Tibial nerve (tissue), 4 donors: Measurements from ENCODE around the gene C4orf51. TPM values are rescaled to one million over a fixed set of nuclear protein-coding genes. Genes with fewer than 3 reads are reported as not detected.

Experiments used
- DNase-seq, 2 donors: peaks; one replicate each; pipeline ENCODE4 v3.0.0-alpha.2; 2019; ENCODE audit warnings: low spot score in 2 of 2
- H3K27ac ChIP-seq, 4 donors: fragments of 200-600 bp; sonication (generic) in 3 of 4; one replicate each; pipeline ENCODE4 v1.5.1; 2017 to 2019; ENCODE audit warnings: mild to moderate bottlenecking in 1 of 4
- H3K27me3 ChIP-seq, 2 donors: fragments of 200-600 bp; sonication (generic) in 1 of 2; one replicate each; pipeline versions ENCODE4 v1.5.1 to v1.6.0; 2017 to 2019
- H3K36me3 ChIP-seq, 3 donors: fragments of 200-600 bp; sonication (generic); one replicate each; pipeline ENCODE4 v1.5.1; 2018 to 2019
- H3K4me1 ChIP-seq, 4 donors: fragments of 200-600 bp; sonication (generic) in 3 of 4; one replicate each; pipeline ENCODE4 v1.5.1; 2017 to 2019
- H3K4me3 ChIP-seq, 4 donors: fragments of 200-600 bp; sonication (generic) in 3 of 4; one replicate each; pipeline ENCODE4 v1.5.1; 2017 to 2019; ENCODE audit warnings: mild to moderate bottlenecking in 1 of 4, moderate library complexity in 1 of 4
- H3K9me3 ChIP-seq, 4 donors: fragments of 200-600 bp; sonication (generic) in 3 of 4; one replicate each; pipeline ENCODE4 v1.5.1; 2017 to 2019
- EP300 ChIP-seq, 2 donors: sonication (generic); formaldehyde crosslinking; IDR thresholded peaks; one replicate each; pipeline ENCODE4 v1.6.1; 2017; ENCODE audit warnings: antibody characterized with exemption in 2 of 2, mild to moderate bottlenecking in 1 of 2
- POLR2A ChIP-seq, 2 donors: fragments of 450-650 bp; IDR thresholded peaks; one replicate each; pipeline ENCODE4 v1.6.1; 2017; ENCODE audit warnings: antibody characterized with exemption in 2 of 2, mild to moderate bottlenecking in 2 of 2, moderate library complexity in 2 of 2
- WGBS, 2 donors: methylation state at CpG; one replicate each; pipeline ENCODE4 v1.1.5; 2018; 5-methylcytosine and 5-hydroxymethylcytosine counted together
- total RNA-seq, 4 donors: library from RNA; depleted of rRNA; stranded (reverse); fragments of >200 nt; gene quantifications; one replicate each; pipeline ENCODE4 v1.1.0, GENCODE V29; 2016
- TF ChIP-seq, protein P1 (sequence below), 5 experiments: fragments of 200-600 bp in 3 of 5; fragments of 450-650 bp in 2 of 5; sonication (generic) in 3 of 5; IDR thresholded peaks; one replicate each; pipeline ENCODE4 v1.5.1; 2016 to 2019; ENCODE audit warnings: antibody characterized with exemption in 5 of 5, mild to moderate bottlenecking in 3 of 5, moderate library complexity in 2 of 5

The C4orf51 gene
- total RNA-seq, 4 donors from 2014 or later = not detected

DNA sequence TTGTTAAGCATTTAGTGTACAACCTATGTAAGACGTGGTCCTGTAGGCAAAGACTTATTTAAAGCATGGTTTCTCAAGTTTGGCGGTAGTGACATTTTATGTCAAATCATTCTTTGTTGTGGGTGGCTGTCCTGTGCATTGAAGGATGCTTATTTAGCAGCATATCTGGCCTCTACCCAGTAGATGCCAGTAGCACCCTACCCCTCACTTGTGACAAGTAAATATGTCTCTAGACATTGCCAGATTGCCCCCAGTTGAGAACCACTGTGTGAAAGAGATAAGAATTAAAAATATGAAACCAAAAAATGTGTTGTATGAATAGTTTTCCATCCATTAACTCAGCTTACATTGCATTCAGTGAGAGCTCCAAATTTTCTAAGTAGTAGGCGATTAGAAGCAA lies 35.2 kb upstream of the C4orf51 start:
- no peak overlapping the region for H3K4me3 ChIP-seq
- no peak overlapping the region for H3K27ac ChIP-seq
- DNase-seq = no peak
- H3K27me3 ChIP-seq = no peaks in the 10 kb centered on the region
- H3K9me3 ChIP-seq = no peaks in the 10 kb centered on the region
- WGBS, 2 donors = 66 to 67% methylated on average over 3 of the region's 3 CpGs
- H3K36me3 ChIP-seq = peaks cover 0 to 35% (median 0%) of the 10 kb centered on the region in 3 donors
- TF ChIP-seq POLR2A (IDR thresholded peaks at IDR 0.05) (no peak), EP300 (IDR thresholded peaks at IDR 0.05) (no peak)
- TF ChIP-seq, protein P1, sequence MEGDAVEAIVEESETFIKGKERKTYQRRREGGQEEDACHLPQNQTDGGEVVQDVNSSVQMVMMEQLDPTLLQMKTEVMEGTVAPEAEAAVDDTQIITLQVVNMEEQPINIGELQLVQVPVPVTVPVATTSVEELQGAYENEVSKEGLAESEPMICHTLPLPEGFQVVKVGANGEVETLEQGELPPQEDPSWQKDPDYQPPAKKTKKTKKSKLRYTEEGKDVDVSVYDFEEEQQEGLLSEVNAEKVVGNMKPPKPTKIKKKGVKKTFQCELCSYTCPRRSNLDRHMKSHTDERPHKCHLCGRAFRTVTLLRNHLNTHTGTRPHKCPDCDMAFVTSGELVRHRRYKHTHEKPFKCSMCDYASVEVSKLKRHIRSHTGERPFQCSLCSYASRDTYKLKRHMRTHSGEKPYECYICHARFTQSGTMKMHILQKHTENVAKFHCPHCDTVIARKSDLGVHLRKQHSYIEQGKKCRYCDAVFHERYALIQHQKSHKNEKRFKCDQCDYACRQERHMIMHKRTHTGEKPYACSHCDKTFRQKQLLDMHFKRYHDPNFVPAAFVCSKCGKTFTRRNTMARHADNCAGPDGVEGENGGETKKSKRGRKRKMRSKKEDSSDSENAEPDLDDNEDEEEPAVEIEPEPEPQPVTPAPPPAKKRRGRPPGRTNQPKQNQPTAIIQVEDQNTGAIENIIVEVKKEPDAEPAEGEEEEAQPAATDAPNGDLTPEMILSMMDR (IDR thresholded peaks at IDR 0.05) = no peak
- H3K4me1 ChIP-seq = no peaks in the 10 kb centered on the region

DNA sequence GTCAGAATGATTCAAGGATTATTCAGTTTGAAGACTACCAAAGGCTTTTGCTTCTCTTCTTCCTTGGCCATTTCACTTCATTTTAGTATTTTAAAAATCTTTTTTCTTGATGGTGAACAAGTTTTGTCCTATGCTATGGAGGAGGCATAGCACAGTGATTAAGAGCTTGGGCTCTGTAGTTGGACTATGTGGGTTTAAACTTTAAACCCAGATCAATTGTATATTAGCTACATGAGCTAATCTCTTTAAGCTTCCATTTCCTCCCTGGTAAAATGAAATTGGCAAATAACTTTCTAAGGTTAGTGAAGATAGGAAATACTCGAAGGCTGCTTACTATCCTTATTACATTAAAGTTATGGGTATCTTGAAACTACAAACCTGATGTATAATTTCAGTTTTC lies 23.8 kb upstream of the C4orf51 start:
- Histone ChIP-seq H3K9me3 (peaks cover 0 to 12% (median 0%) of the 10 kb centered on the region in 4 donors), H3K27ac (no peak overlapping the region), H3K36me3 (peaks cover 0 to 85% (median 16%) of the 10 kb centered on the region in 3 donors), H3K4me1 (no peaks in the 10 kb centered on the region), H3K4me3 (no peak overlapping the region), H3K27me3 (no peaks in the 10 kb centered on the region)
- 96 to 98% methylated on average over 1 of the region's 1 CpG for WGBS, 2 donors
- TF ChIP-seq POLR2A (IDR thresholded peaks at IDR 0.05) = no peak
- TF ChIP-seq, protein P1 (IDR thresholded peaks at IDR 0.05) = no peak
- TF ChIP-seq EP300 (IDR thresholded peaks at IDR 0.05) = no peak
- DNase-seq = no peak

DNA sequence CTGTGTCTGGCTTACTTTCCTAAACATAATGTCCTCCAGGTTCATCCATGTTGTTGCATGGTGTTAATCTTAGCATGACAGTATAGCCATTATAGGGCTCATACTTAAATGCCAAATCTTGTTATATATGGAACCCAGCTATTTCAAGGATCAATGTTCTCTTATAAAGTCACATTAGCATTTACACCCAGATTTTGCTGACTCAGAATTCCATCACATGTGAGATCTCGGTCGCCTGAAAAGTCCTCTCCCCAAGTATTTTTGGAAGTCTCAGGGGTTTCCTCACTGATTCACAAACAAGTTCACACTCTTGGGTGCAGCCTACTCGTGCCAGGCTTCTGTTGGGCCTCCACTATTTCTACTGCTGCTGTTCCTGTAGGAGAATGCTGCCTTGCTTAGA lies 19.9 kb upstream of the C4orf51 start:
- Histone ChIP-seq H3K4me1 (no peaks in the 10 kb centered on the region), H3K4me3 (no peak overlapping the region), H3K36me3 (peaks cover 0 to 66% (median 4%) of the 10 kb centered on the region in 3 donors), H3K9me3 (peaks cover 0 to 34% (median 0%) of the 10 kb centered on the region in 4 donors), H3K27ac (no peak overlapping the region), H3K27me3 (no peaks in the 10 kb centered on the region)
- WGBS, 2 donors = 82 to 93% methylated on average over 3 of the region's 3 CpGs
- DNase-seq = no peak
- TF ChIP-seq EP300 (IDR thresholded peaks at IDR 0.05) = no peak

DNA sequence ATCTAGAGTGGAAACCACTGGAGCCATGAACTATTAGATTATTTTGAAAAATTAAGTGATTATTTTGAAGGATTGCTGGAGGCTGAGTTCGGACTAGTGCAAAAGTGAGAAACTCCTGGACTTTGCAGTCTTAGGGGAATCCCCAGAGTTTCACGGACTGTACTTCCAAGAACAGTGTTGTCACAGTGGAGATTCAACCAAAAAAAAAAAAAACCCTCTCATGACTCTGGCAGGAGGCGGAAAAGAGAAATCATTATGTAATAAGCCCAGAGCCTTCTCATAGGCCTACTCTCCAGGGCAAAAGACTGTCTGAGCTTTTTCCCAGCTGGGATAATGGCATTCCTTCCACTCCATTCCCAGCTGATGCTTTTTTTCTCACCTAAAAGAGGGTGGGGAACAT lies 16.8 kb upstream of the C4orf51 start:
- Histone ChIP-seq H3K4me3 (no peak overlapping the region), H3K4me1 (no peaks in the 10 kb centered on the region), H3K27me3 (no peaks in the 10 kb centered on the region), H3K9me3 (peaks cover 0 to 38% (median 0%) of the 10 kb centered on the region in 4 donors), H3K27ac (no peak overlapping the region), H3K36me3 (peaks cover 0 to 35% (median 0%) of the 10 kb centered on the region in 3 donors)
- 71 to 80% methylated on average over 3 of the region's 3 CpGs for WGBS, 2 donors
- no peak for DNase-seq
- no peak for TF ChIP-seq POLR2A (IDR thresholded peaks at IDR 0.05)
- TF ChIP-seq, protein P1 (IDR thresholded peaks at IDR 0.05) = no peak

DNA sequence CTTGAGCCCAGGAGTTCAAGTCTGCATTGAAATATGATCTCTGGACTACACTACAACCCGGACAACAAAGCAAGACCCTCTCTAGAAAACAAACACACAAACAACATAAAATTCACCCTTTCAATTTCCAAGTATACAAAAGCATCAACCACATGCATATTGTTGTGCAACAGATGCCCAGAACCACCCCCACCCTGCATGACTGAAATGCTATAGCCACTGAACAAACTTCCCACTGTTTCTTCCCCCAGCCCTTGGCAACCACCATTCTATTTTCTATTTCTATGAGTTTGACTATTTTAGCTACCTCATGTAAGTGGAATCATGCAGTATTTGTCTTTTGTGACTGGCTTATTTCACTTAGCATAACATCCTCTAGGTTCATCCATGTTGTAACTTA lies 14.2 kb upstream of the C4orf51 start:
- Histone ChIP-seq H3K4me1 (no peaks in the 10 kb centered on the region), H3K9me3 (peaks cover 0 to 31% (median 0%) of the 10 kb centered on the region in 4 donors), H3K27me3 (no peaks in the 10 kb centered on the region), H3K4me3 (no peak overlapping the region), H3K36me3 (peaks cover 0 to 13% (median 0%) of the 10 kb centered on the region in 3 donors), H3K27ac (no peak overlapping the region)
- WGBS, 2 donors = 58 to 65% methylated on average over 1 of the region's 1 CpG
- DNase-seq = no peak
- TF ChIP-seq POLR2A (IDR thresholded peaks at IDR 0.05) = no peak
- TF ChIP-seq EP300 (IDR thresholded peaks at IDR 0.05) = no peak
- TF ChIP-seq, protein P1 (IDR thresholded peaks at IDR 0.05) = no peak

DNA sequence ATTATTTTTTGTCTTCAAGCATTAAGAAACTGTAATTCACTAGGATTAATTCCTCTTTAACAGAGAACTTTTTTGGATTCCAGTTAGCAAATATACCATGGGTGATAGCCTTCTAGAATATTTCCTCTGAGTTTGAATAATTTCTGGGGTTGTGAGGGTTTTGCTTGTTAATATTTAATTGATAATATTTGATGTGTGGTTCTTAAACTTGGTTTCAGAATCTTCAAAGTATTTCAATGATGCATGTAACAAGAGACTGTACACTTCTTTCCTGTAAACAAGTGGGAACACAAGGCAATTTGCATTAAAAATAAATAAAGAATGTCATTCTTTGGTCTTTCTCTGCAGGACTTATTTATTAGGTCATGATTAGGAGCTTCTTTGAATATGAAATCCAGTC lies 9.5 kb upstream of the C4orf51 start:
- Histone ChIP-seq H3K4me3 (no peak overlapping the region), H3K27me3 (no peaks in the 10 kb centered on the region), H3K9me3 (peaks cover 0 to 6% (median 0%) of the 10 kb centered on the region in 4 donors), H3K4me1 (no peaks in the 10 kb centered on the region), H3K36me3 (no peaks in the 10 kb centered on the region), H3K27ac (no peak overlapping the region)
- no peak for DNase-seq
- TF ChIP-seq POLR2A (IDR thresholded peaks at IDR 0.05) (no peak), EP300 (IDR thresholded peaks at IDR 0.05) (no peak)
- TF ChIP-seq, protein P1 (IDR thresholded peaks at IDR 0.05) = no peak
